Hepatocyte (in vitro differentiated cells): ENCODE measurements around the gene PLD2.

Experiments
- EZH2 ChIP-seq: fragments of 200-600 bp; sonication (generic); IDR thresholded peaks from 2 replicates; pipeline ENCODE4 v1.6.1; 2016; ENCODE audit warnings: antibody characterized with exemption, mild to moderate bottlenecking, borderline replicate concordance
- EZH2phosphoT487 ChIP-seq: fragments of 200-600 bp; sonication (generic); IDR thresholded peaks from one replicate; pipeline ENCODE4 v1.6.1; 2018; ENCODE audit warnings: antibody characterized with exemption, mild to moderate bottlenecking, low read depth, moderate library complexity; ENCODE audit not compliant: unreplicated experiment, severe bottlenecking
- TF ChIP-seq, protein P1 (sequence below): fragments of 200-600 bp; sonication (generic); IDR thresholded peaks from 2 replicates; pipeline ENCODE4 v1.5.1; 2016; ENCODE audit warnings: antibody characterized with exemption, mild to moderate bottlenecking; ENCODE audit not compliant: poor library complexity

DNA sequence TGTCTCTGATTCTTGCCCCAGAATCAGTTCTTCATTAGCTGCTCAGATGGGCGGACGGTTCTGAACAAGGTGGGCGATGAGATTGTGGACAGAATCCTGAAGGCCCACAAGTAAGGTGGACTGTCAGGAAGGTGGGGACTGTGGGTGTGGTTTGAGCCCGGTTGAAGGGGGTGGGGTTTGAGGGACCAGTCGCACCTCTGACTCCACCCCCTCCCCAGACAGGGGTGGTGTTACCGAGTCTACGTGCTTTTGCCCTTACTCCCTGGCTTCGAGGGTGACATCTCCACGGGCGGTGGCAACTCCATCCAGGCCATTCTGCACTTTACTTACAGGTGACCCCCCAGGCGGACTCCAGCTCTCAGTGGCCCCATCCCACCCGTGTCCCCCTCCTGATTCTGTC lies 11.3 kb downstream of the PLD2 start:
- TF ChIP-seq, protein P1, sequence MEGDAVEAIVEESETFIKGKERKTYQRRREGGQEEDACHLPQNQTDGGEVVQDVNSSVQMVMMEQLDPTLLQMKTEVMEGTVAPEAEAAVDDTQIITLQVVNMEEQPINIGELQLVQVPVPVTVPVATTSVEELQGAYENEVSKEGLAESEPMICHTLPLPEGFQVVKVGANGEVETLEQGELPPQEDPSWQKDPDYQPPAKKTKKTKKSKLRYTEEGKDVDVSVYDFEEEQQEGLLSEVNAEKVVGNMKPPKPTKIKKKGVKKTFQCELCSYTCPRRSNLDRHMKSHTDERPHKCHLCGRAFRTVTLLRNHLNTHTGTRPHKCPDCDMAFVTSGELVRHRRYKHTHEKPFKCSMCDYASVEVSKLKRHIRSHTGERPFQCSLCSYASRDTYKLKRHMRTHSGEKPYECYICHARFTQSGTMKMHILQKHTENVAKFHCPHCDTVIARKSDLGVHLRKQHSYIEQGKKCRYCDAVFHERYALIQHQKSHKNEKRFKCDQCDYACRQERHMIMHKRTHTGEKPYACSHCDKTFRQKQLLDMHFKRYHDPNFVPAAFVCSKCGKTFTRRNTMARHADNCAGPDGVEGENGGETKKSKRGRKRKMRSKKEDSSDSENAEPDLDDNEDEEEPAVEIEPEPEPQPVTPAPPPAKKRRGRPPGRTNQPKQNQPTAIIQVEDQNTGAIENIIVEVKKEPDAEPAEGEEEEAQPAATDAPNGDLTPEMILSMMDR = no peak
- TF ChIP-seq EZH2 = no peak
- TF ChIP-seq EZH2phosphoT487 = no peak
